Measurements from ENCODE around the gene LDLRAD4. TPM values are rescaled to one million over a fixed set of nuclear protein-coding genes. Genes with fewer than 3 reads are reported as not detected.

The LDLRAD4 gene
- total and polyA plus RNA-seq, 2 experiments from 2014 or later = 0.73 to 1.9 TPM

- H3K36me3 ChIP-seq (ENCODE audit: insufficient read depth) = no peaks in the 10 kb centered on the region
- no peaks in the 10 kb centered on the region for H3K79me2 ChIP-seq (replicated peaks; ENCODE audit: insufficient read depth)
- H3F3A ChIP-seq (replicated peaks; ENCODE audit: low read depth) = no peaks in the 10 kb centered on the region
- no peak for DNase-seq (ENCODE audit: low spot score)
- H3K4me3 Mint-ChIP-seq = no peak overlapping the region
- H2AFZ ChIP-seq = no peak overlapping the region
- no peaks in the 10 kb centered on the region for H3K27me3 ChIP-seq (ENCODE audit: insufficient read depth)
- H4K20me1 ChIP-seq (replicated peaks; ENCODE audit: insufficient read depth) = no peaks in the 10 kb centered on the region
- no peaks in the 10 kb centered on the region for H3K9me2 ChIP-seq (ENCODE audit: insufficient read depth)
- H3K27ac ChIP-seq (ENCODE audit: low read depth) = no peak overlapping the region
- H3K27ac Mint-ChIP-seq = no peak overlapping the region
- no peaks in the 10 kb centered on the region for H3K4me1 ChIP-seq (ENCODE audit: insufficient read depth)
- H3K36me3 Mint-ChIP-seq (ENCODE audit: low read depth) = no peaks in the 10 kb centered on the region
- peaks cover 5% of the 10 kb centered on the region for H3K27me3 Mint-ChIP-seq (ENCODE audit: insufficient read depth, low read depth, poor library complexity)
- H3K4me2 ChIP-seq = no peak overlapping the region
- no peak for ATAC-seq
- H3K4me1 Mint-ChIP-seq = peaks cover 5% of the 10 kb centered on the region; the same call in 1 of the 3 replicates
- no peak for TF ChIP-seq REST (IDR thresholded peaks at IDR 0.05; ENCODE audit: unreplicated experiment)
- TF ChIP-seq ZNF331 (CRISPR knock-in tag; IDR thresholded peaks at IDR 0.05; ENCODE audit: low read depth) = no peak
- TF ChIP-seq CTCF (conservative IDR thresholded peaks at IDR 0.05; ENCODE audit: low read depth in 2 of 2) = no peak
- H3K4me3 ChIP-seq = no peak overlapping the region
- H3K9me3 Mint-ChIP-seq = no peaks in the 10 kb centered on the region; the same call in 2 of the 3 replicates
These were observed 401.7 kb downstream of the LDLRAD4 start for GRCh38 chr18:13620206-13620672.

GRCh38 chr18:13620818-13621445 lies 402.4 kb downstream of the LDLRAD4 start:
- TF ChIP-seq EZH2 (IDR thresholded peaks at IDR 0.05; ENCODE audit: low read depth, unreplicated experiment) (no peak), STAT1 (IDR thresholded peaks at IDR 0.05; ENCODE audit: unreplicated experiment) (no peak), NANOG (IDR thresholded peaks at IDR 0.05; ENCODE audit: borderline replicate concordance) (no peak), JUNB (IDR thresholded peaks at IDR 0.05; ENCODE audit: unreplicated experiment) (no peak), CTCF (conservative IDR thresholded peaks at IDR 0.05; ENCODE audit: low read depth in 2 of 2) (no peak), ZNF114 (CRISPR knock-in tag; IDR thresholded peaks at IDR 0.05) (no peak)
- TF ChIP-seq, protein P1, sequence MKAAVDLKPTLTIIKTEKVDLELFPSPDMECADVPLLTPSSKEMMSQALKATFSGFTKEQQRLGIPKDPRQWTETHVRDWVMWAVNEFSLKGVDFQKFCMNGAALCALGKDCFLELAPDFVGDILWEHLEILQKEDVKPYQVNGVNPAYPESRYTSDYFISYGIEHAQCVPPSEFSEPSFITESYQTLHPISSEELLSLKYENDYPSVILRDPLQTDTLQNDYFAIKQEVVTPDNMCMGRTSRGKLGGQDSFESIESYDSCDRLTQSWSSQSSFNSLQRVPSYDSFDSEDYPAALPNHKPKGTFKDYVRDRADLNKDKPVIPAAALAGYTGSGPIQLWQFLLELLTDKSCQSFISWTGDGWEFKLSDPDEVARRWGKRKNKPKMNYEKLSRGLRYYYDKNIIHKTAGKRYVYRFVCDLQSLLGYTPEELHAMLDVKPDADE (IDR thresholded peaks at IDR 0.05) = no peak
- no peaks in the 10 kb centered on the region for H3K36me3 Mint-ChIP-seq (ENCODE audit: low read depth)
- no peaks in the 10 kb centered on the region for H3K79me2 ChIP-seq (replicated peaks; ENCODE audit: insufficient read depth)
- no peaks in the 10 kb centered on the region; the same call in 2 of the 3 replicates for H3K9me3 Mint-ChIP-seq
- no peaks in the 10 kb centered on the region for H4K20me1 ChIP-seq (replicated peaks; ENCODE audit: insufficient read depth)
- H3K4me1 Mint-ChIP-seq = peaks cover 5% of the 10 kb centered on the region; the same call in 1 of the 3 replicates
- H3K9me2 ChIP-seq (ENCODE audit: insufficient read depth) = no peaks in the 10 kb centered on the region
- H3K27me3 Mint-ChIP-seq (ENCODE audit: insufficient read depth, low read depth, poor library complexity) = peaks cover 5% of the 10 kb centered on the region
- H3F3A ChIP-seq (replicated peaks; ENCODE audit: low read depth) = no peaks in the 10 kb centered on the region
- no peak overlapping the region for H3K27ac Mint-ChIP-seq
- no peaks in the 10 kb centered on the region for H3K36me3 ChIP-seq (ENCODE audit: insufficient read depth)
- no peak overlapping the region for H2AFZ ChIP-seq
- H3K4me3 ChIP-seq = no peak overlapping the region
- H3K4me3 Mint-ChIP-seq = no peak overlapping the region
- H3K27me3 ChIP-seq (ENCODE audit: insufficient read depth) = no peaks in the 10 kb centered on the region
- no peak overlapping the region for H3K4me2 ChIP-seq
- DNase-seq (ENCODE audit: low spot score) = no peak
- no peak for ATAC-seq
- no peaks in the 10 kb centered on the region for H3K4me1 ChIP-seq (ENCODE audit: insufficient read depth)
- no peak overlapping the region for H3K27ac ChIP-seq (ENCODE audit: low read depth)

Data from GM23338 (cell line).